Thyroid gland (tissue), 4 donors: Measurements from ENCODE around the gene FBXL7.

Source experiments
- CTCF ChIP-seq, 6 experiments: fragments of 200-600 bp in 3 of 6; fragments of 450-650 bp in 3 of 6; sonication (generic) in 3 of 6; IDR thresholded peaks; one replicate each; pipeline ENCODE4 v1.5.1; 2016 to 2019; ENCODE audit warnings: antibody characterized with exemption in 6 of 6, mild to moderate bottlenecking in 2 of 6, inconsistent platforms in 1 of 6, moderate library complexity in 1 of 6
- POLR2A ChIP-seq, 2 donors: fragments of 450-650 bp; IDR thresholded peaks; one replicate each; pipeline ENCODE4 v1.6.1; 2017; ENCODE audit warnings: antibody characterized with exemption in 2 of 2, mild to moderate bottlenecking in 2 of 2, moderate library complexity in 1 of 2

GRCh38 chr5:15983392-15983791, 483.4 kb downstream of the FBXL7 start:
- TF ChIP-seq CTCF (IDR thresholded peaks at IDR 0.05) (no peak), POLR2A (IDR thresholded peaks at IDR 0.05) (no peak)
